Mesodermal cell (in vitro differentiated cells): ENCODE measurements around the gene OPRL1.

Source experiments
- H3K27ac ChIP-seq: 2 replicates; pipeline ENCODE4 v1.7.0; 2013; ENCODE audit warnings: mild to moderate bottlenecking, low read depth, low read length, moderate library complexity; ENCODE audit not compliant: severe bottlenecking
- H3K36me3 ChIP-seq: 2 replicates; pipeline ENCODE4 v1.7.1; 2013; ENCODE audit warnings: mild to moderate bottlenecking, low read length, moderate library complexity; ENCODE audit not compliant: control insufficient read depth, insufficient read depth
- H3K4me1 ChIP-seq: one replicate; pipeline ENCODE4 v1.7.1; 2013; ENCODE audit warnings: mild to moderate bottlenecking, low read length; ENCODE audit not compliant: insufficient read depth, control insufficient read depth, poor library complexity, severe bottlenecking
- H3K4me3 ChIP-seq: 2 replicates; pipeline ENCODE4 v1.7.0; 2013; ENCODE audit warnings: low read length, control low read depth, mild to moderate bottlenecking; ENCODE audit not compliant: insufficient read depth, poor library complexity, severe bottlenecking; ENCODE audit errors: extremely low read depth
- H3K9me3 ChIP-seq: 2 replicates; pipeline ENCODE4 v1.7.1; 2013; ENCODE audit warnings: mild to moderate bottlenecking, low read length, moderate library complexity; ENCODE audit not compliant: control insufficient read depth
- WGBS, 2 experiments: methylation state at CpG; one replicate each; pipeline ENCODE4 v1.1.5; 2013; ENCODE audit warnings: missing lambda C conversion rate in 2 of 2; ENCODE audit not compliant: insufficient coverage in 2 of 2; 5-methylcytosine and 5-hydroxymethylcytosine counted together

Gene OPRL1

GRCh38 chr20:64058536-64058935 is 21.3 kb upstream of the OPRL1 start:
- 87 to 92% methylated on average over 11 to 12 of the region's 12 CpGs for WGBS, 2 experiments
- H3K4me3 ChIP-seq, result no peak overlapping the region
- H3K36me3 ChIP-seq, result no peaks in the 10 kb centered on the region
- peaks cover 29% of the 10 kb centered on the region for H3K4me1 ChIP-seq
- H3K9me3 ChIP-seq, result no peaks in the 10 kb centered on the region
- no peak overlapping the region for H3K27ac ChIP-seq

GRCh38 chr20:64062276-64062595 is 17.6 kb upstream of the OPRL1 start:
- H3K4me3 ChIP-seq, result peak overlapping the region; percentile 85
- H3K27ac ChIP-seq, result peak overlapping the region; percentile 57

GRCh38 chr20:64062596-64063388 is 17.1 kb upstream of the OPRL1 start, which contains the start of gene TCEA2:
Gene TCEA2 (plus strand): TSS chr20:64063198. CDS start chr20:64063313, 115 bp downstream.
- Histone ChIP-seq H3K4me3 (peak within 1 kb of the TSS; percentile 85), H3K9me3 (no peaks in the 10 kb centered on the region), H3K27ac (peak within 1 kb of the TSS; percentile 57), H3K36me3 (no peaks in the 10 kb centered on the region), H3K4me1 (peaks cover 11% of the 10 kb centered on the region)
- 12 to 17% methylated on average over 74 to 77 of the region's 85 CpGs for WGBS, 2 experiments

More at GRCh38 chr20:64062276-64062595, 17.6 kb upstream of the OPRL1 start:
- WGBS, 2 experiments, result 75 to 86% methylated on average over 5 of the region's 5 CpGs
- H3K4me1 ChIP-seq, result peaks cover 13% of the 10 kb centered on the region
- no peaks in the 10 kb centered on the region for H3K36me3 ChIP-seq
- H3K9me3 ChIP-seq, result no peaks in the 10 kb centered on the region

GRCh38 chr20:64063389-64064144 is 16.3 kb upstream of the OPRL1 start:
- 2 to 4% methylated on average over 44 to 50 of the region's 51 CpGs for WGBS, 2 experiments
- Histone ChIP-seq H3K27ac (no peak overlapping the region), H3K4me1 (peaks cover 11% of the 10 kb centered on the region), H3K4me3 (peak overlapping the region; percentile 85), H3K9me3 (no peaks in the 10 kb centered on the region), H3K36me3 (no peaks in the 10 kb centered on the region)

GRCh38 chr20:64064145-64064698 is 15.7 kb upstream of the OPRL1 start:
- peaks cover 11% of the 10 kb centered on the region for H3K4me1 ChIP-seq
- H3K9me3 ChIP-seq, result no peaks in the 10 kb centered on the region
- H3K36me3 ChIP-seq, result no peaks in the 10 kb centered on the region
- H3K4me3 ChIP-seq, result peak overlapping the region; percentile 85
- H3K27ac ChIP-seq, result no peak overlapping the region
- WGBS, 2 experiments, result 58 to 63% methylated on average over 8 to 9 of the region's 12 CpGs

GRCh38 chr20:64065062-64065973 is 14.6 kb upstream of the OPRL1 start:
- Histone ChIP-seq H3K27ac (no peak overlapping the region), H3K36me3 (no peaks in the 10 kb centered on the region), H3K4me3 (no peak overlapping the region), H3K4me1 (peaks cover 11% of the 10 kb centered on the region), H3K9me3 (no peaks in the 10 kb centered on the region)
- 86 to 88% methylated on average over 24 to 27 of the region's 27 CpGs for WGBS, 2 experiments

GRCh38 chr20:64065974-64066343 is 13.9 kb upstream of the OPRL1 start:
- WGBS, 2 experiments, result 50 to 63% methylated on average over 5 of the region's 5 CpGs
- Histone ChIP-seq H3K9me3 (no peaks in the 10 kb centered on the region), H3K27ac (no peak overlapping the region), H3K4me1 (peaks cover 11% of the 10 kb centered on the region), H3K4me3 (no peak overlapping the region), H3K36me3 (no peaks in the 10 kb centered on the region)

GRCh38 chr20:64067005-64067632 is 12.8 kb upstream of the OPRL1 start:
- peaks cover 11% of the 10 kb centered on the region for H3K4me1 ChIP-seq
- H3K27ac ChIP-seq, result no peak overlapping the region
- no peak overlapping the region for H3K4me3 ChIP-seq
- H3K9me3 ChIP-seq, result no peaks in the 10 kb centered on the region
- H3K36me3 ChIP-seq, result no peaks in the 10 kb centered on the region
- 86 to 92% methylated on average over 6 of the region's 6 CpGs for WGBS, 2 experiments

- Histone ChIP-seq H3K27ac (no peak overlapping the region), H3K9me3 (no peaks in the 10 kb centered on the region), H3K36me3 (peaks cover under 1% of the 10 kb centered on the region), H3K4me3 (no peak overlapping the region), H3K4me1 (peaks cover 11% of the 10 kb centered on the region)
- 84 to 94% methylated on average over 10 to 12 of the region's 12 CpGs for WGBS, 2 experiments
Observed at GRCh38 chr20:64067733-64068307, 12.1 kb upstream of the OPRL1 start.
